Right renal cortex interstitium (tissue), 3 donors: ENCODE measurements around the gene PRKAG2. TPM values are rescaled to one million over a fixed set of nuclear protein-coding genes. Genes with fewer than 3 reads are reported as not detected.

Experiments
- DNase-seq, 3 donors: peaks; one replicate each; pipeline ENCODE4 v3.0.0-alpha.2; 2013; ENCODE audit warnings: low read depth in 3 of 3, low spot score in 2 of 3
- polyA plus RNA-seq, 3 donors: library from polyadenylated mRNA; unstranded; fragments of 120-200 nt; gene quantifications; one replicate each; pipeline ENCODE4 v1.2.1, GENCODE V29; 2013; ENCODE audit not compliant: insufficient read length in 3 of 3

The PRKAG2 gene
- polyA plus RNA-seq, 3 donors, result 29.7 to 30.4 (median 30.0) TPM

GRCh38 chr7:151740081-151740851 lies 136.6 kb downstream of the PRKAG2 start:
- no peak for DNase-seq

- DNase-seq, result no peak
Observed at GRCh38 chr7:151738925-151739324, 138.0 kb downstream of the PRKAG2 start.

- peak; percentile 84 to 91 (median 86) for DNase-seq
Observed at GRCh38 chr7:151736403-151736909, 140.5 kb downstream of the PRKAG2 start.

GRCh38 chr7:151735851-151736402 lies 141.0 kb downstream of the PRKAG2 start:
- no peak for DNase-seq

- no peak for DNase-seq
Observed at GRCh38 chr7:151735186-151735850, 141.6 kb downstream of the PRKAG2 start.

GRCh38 chr7:151732834-151733592 lies 143.9 kb downstream of the PRKAG2 start:
- no peak for DNase-seq

- DNase-seq, result no peak
Observed at GRCh38 chr7:151732292-151732691, 144.6 kb downstream of the PRKAG2 start.

GRCh38 chr7:151731022-151731441 lies 145.9 kb downstream of the PRKAG2 start:
- no peak for DNase-seq

- DNase-seq, result no peak
Observed at GRCh38 chr7:151730591-151730990, 146.3 kb downstream of the PRKAG2 start.

- no peak for DNase-seq
Observed at GRCh38 chr7:151729521-151729921, 147.4 kb downstream of the PRKAG2 start.

- DNase-seq, result no peak
Observed at GRCh38 chr7:151728746-151729145, 148.2 kb downstream of the PRKAG2 start.

GRCh38 chr7:151728286-151728660 lies 148.6 kb downstream of the PRKAG2 start:
- DNase-seq, result no peak

- DNase-seq, result no peak
Observed at GRCh38 chr7:151727579-151728285, 149.2 kb downstream of the PRKAG2 start.

- DNase-seq, result no peak
Observed at GRCh38 chr7:151726652-151727578, 150.0 kb downstream of the PRKAG2 start.

GRCh38 chr7:151725844-151726651 lies 150.9 kb downstream of the PRKAG2 start:
- no peak for DNase-seq

GRCh38 chr7:151724920-151725584 lies 151.9 kb downstream of the PRKAG2 start:
- DNase-seq, result no peak

- no peak for DNase-seq
Observed at GRCh38 chr7:151724250-151724915, 152.5 kb downstream of the PRKAG2 start.
